ENCODE data around the gene MMEL1. TPM values are rescaled to one million over a fixed set of nuclear protein-coding genes. Genes with fewer than 3 reads are reported as not detected.
A peak's percentile ranks its signal among the peaks of the same experiment; 100 is the strongest.

MMEL1 gene
- total and polyA plus RNA-seq, 2 of the 13 experiments (the other 11 are each of a cell fraction or from before 2014, with no cell fraction given), result 0.48 TPM; not detected in 1

GRCh38 chr1:2575801-2576663, 56.8 kb downstream of the MMEL1 start (continued):
- TF ChIP-seq CREM (IDR thresholded peaks at IDR 0.05) (0 out of 2 replicates have a peak, but pooled peaks have one; percentile 39), CREM (CRISPR knock-in tag; IDR thresholded peaks at IDR 0.05) (no peak), ZHX2 (IDR thresholded peaks at IDR 0.05; ENCODE audit: low read depth) (peak; percentile 63; the same call in 1 of the 2 replicates), ZHX2 (CRISPR knock-in tag; IDR thresholded peaks at IDR 0.05; ENCODE audit: borderline replicate concordance) (no peak), NCOR1 (IDR thresholded peaks at IDR 0.05; ENCODE audit: borderline replicate concordance, low read length) (peak; percentile 29; the same call in 1 of the 2 replicates), ZNF292 (CRISPR knock-in tag; IDR thresholded peaks at IDR 0.05; ENCODE audit: borderline replicate concordance, low read depth) (peak; percentile 79; the same call in 1 of the 2 replicates), ARID5B (CRISPR knock-in tag; IDR thresholded peaks at IDR 0.05) (peak; percentile 72), BCL6 (CRISPR knock-in tag; IDR thresholded peaks at IDR 0.05) (peak; percentile 88), ARNT (IDR thresholded peaks at IDR 0.05) (no peak), ZKSCAN8 (CRISPR knock-in tag; IDR thresholded peaks at IDR 0.05; ENCODE audit: borderline replicate concordance) (peak; percentile 63; the same call in 1 of the 2 replicates), TARDBP (CRISPR knock-in tag; IDR thresholded peaks at IDR 0.05) (peak; percentile 78; the same call in 1 of the 2 replicates), SKIL (CRISPR knock-in tag; IDR thresholded peaks at IDR 0.05; ENCODE audit: borderline replicate concordance) (peak; percentile 88), XRCC5 (optimal IDR thresholded peaks at IDR 0.05; ENCODE audit: low read length) (no peak), GABPB1 (CRISPR knock-in tag; IDR thresholded peaks at IDR 0.05) (peak; percentile 50)
- TF ChIP-seq, protein P1, sequence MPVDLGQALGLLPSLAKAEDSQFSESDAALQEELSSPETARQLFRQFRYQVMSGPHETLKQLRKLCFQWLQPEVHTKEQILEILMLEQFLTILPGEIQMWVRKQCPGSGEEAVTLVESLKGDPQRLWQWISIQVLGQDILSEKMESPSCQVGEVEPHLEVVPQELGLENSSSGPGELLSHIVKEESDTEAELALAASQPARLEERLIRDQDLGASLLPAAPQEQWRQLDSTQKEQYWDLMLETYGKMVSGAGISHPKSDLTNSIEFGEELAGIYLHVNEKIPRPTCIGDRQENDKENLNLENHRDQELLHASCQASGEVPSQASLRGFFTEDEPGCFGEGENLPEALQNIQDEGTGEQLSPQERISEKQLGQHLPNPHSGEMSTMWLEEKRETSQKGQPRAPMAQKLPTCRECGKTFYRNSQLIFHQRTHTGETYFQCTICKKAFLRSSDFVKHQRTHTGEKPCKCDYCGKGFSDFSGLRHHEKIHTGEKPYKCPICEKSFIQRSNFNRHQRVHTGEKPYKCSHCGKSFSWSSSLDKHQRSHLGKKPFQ (CRISPR knock-in tag; IDR thresholded peaks at IDR 0.05; ENCODE audit: insufficient replicate concordance), result peak; percentile 85

Measured in HepG2 (cell line).